Measurements from ENCODE around the gene SCYGR4. TPM values are rescaled to one million over a fixed set of nuclear protein-coding genes. Genes with fewer than 3 reads are reported as not detected.
"Not testable (repeated sequence)": the region's sequence is repeated elsewhere in the genome, so short reads cannot be mapped to it uniquely, and the experiment has no call there.

SCYGR4 gene
- polyA plus RNA-seq, 3 donors, result not detected

DNA sequence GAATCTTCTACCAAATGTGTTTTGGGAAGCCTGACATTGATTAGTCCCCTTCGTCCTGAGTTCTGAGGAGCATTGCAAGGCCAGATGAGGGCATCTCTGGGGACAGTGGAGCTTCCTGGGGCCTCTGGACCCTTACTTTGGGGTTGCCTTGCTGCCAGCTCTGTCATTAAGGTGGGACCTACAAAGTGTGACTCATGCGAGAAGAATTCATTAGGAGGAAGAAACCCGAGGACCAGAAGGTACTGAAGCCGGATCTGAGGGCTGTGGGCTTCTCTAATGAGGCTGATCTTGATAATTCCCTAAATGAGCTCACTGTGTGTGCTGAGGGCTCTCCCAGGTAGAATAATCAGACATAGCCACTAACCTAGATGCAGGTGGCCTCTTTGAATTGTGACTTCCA is 19.3 kb upstream of the SCYGR4 start:
- Mint-ChIP-seq H3K36me3 (no peaks in the 10 kb centered on the region), H3K27ac (no peak overlapping the region), H3K4me1 (no peaks in the 10 kb centered on the region), H3K27me3 (ENCODE audit: low read depth in 3 of 3) (peaks cover 14 to 27% (median 21%) of the 10 kb centered on the region in 3 donors), H3K4me3 (no peak overlapping the region), H3K9me3 (peaks cover 0 to 2% (median 0%) of the 10 kb centered on the region in 7 donors)
- WGBS (ENCODE audit: insufficient coverage), result 88% methylated on average over 1 of the region's 4 CpGs
- no peak overlapping the region for H2AFZ ChIP-seq (ENCODE audit: insufficient read depth, low read depth, low read length, poor library complexity, severe bottlenecking)
- no peak overlapping the region for H3K4me2 ChIP-seq (replicated peaks; ENCODE audit: extremely low read depth, low read length, poor library complexity, severe bottlenecking)
- H3K9me3 ChIP-seq (replicated peaks in 1 of 2; ENCODE audit: control insufficient read depth in 1 of 2, insufficient read depth in 1 of 2, low read length in 2 of 2), result no peaks in the 10 kb centered on the region
- H4K20me1 ChIP-seq (ENCODE audit: insufficient read depth, low read length), result no peaks in the 10 kb centered on the region
- DNase-seq, result no peak
- H3K27ac ChIP-seq (ENCODE audit: low read depth in 1 of 2, low read length in 2 of 2), result no peak overlapping the region
- no peaks in the 10 kb centered on the region for H3K4me1 ChIP-seq (ENCODE audit: control insufficient read depth in 1 of 2, insufficient read depth in 2 of 2, low read length in 2 of 2)
- peaks cover 0 to 12% of the 10 kb centered on the region in 2 donors for H3K27me3 ChIP-seq (ENCODE audit: control insufficient read depth in 2 of 2, insufficient read depth in 2 of 2, low read length in 2 of 2)
- intact Hi-C loops (cut with micrococcal nuclease), result no loop called here
- no peak for TF ChIP-seq CTCF (IDR thresholded peaks at IDR 0.05)
- H3K9ac ChIP-seq (ENCODE audit: insufficient read depth, low read length, poor library complexity, severe bottlenecking), result no peak overlapping the region
- H3K36me3 ChIP-seq (replicated peaks in 1 of 2; ENCODE audit: control insufficient read depth in 1 of 2, insufficient read depth in 2 of 2, low read length in 2 of 2), result no peaks in the 10 kb centered on the region
- H3K79me2 ChIP-seq (ENCODE audit: insufficient read depth, low read length), result no peaks in the 10 kb centered on the region
- no peak overlapping the region for H3K4me3 ChIP-seq (replicated peaks in 1 of 3; ENCODE audit: low read depth in 2 of 3, low read length in 3 of 3)

- H3K9me3 ChIP-seq (replicated peaks in 1 of 2; ENCODE audit: control insufficient read depth in 1 of 2, insufficient read depth in 1 of 2, low read length in 2 of 2); intact Hi-C loops (cut with micrococcal nuclease); H3K27ac Mint-ChIP-seq; H3K27ac ChIP-seq (ENCODE audit: low read depth in 1 of 2, low read length in 2 of 2); H3K4me1 Mint-ChIP-seq; H3K9me3 Mint-ChIP-seq; H3K4me1 ChIP-seq (ENCODE audit: control insufficient read depth in 1 of 2, insufficient read depth in 2 of 2, low read length in 2 of 2); H4K20me1 ChIP-seq (ENCODE audit: insufficient read depth, low read length); H3K4me3 ChIP-seq (replicated peaks in 1 of 3; ENCODE audit: low read depth in 2 of 3, low read length in 3 of 3); H2AFZ ChIP-seq (ENCODE audit: insufficient read depth, low read depth, low read length, poor library complexity, severe bottlenecking); DNase-seq; H3K4me2 ChIP-seq (replicated peaks; ENCODE audit: extremely low read depth, low read length, poor library complexity, severe bottlenecking); H3K4me3 Mint-ChIP-seq; H3K36me3 ChIP-seq (replicated peaks in 1 of 2; ENCODE audit: control insufficient read depth in 1 of 2, insufficient read depth in 2 of 2, low read length in 2 of 2); H3K27me3 ChIP-seq (ENCODE audit: control insufficient read depth in 2 of 2, insufficient read depth in 2 of 2, low read length in 2 of 2); H3K36me3 Mint-ChIP-seq; H3K79me2 ChIP-seq (ENCODE audit: insufficient read depth, low read length); H3K9ac ChIP-seq (ENCODE audit: insufficient read depth, low read length, poor library complexity, severe bottlenecking): not testable (repeated sequence)
- 96% methylated on average over 4 of the region's 16 CpGs for WGBS (ENCODE audit: insufficient coverage)
- H3K27me3 Mint-ChIP-seq (ENCODE audit: low read depth in 3 of 3), result peaks cover 15 to 25% (median 24%) of the 10 kb centered on the region in 3 donors
These were observed 18.3 kb upstream of the SCYGR4 start, which contains the start of gene SCYGR2 for GRCh38 chr2:227598835-227599503. TSS of gene SCYGR2 (plus strand) at chr2:227598893. CDS start at chr2:227598893, 0 bp downstream.
